Right cardiac atrium (tissue), 5 donors: ENCODE results near the gene HMOX2. TPM values are rescaled to one million over a fixed set of nuclear protein-coding genes. Genes with fewer than 3 reads are reported as not detected.

ENCODE experiments used
- ATAC-seq, 2 donors: fragments of 200-7000 bp; cut with Tn5 transposase; one replicate each; pipeline versions ENCODE4 v1.8.0 to v1.9.1; 2020; ENCODE audit warnings: moderate library complexity in 2 of 2, mild to moderate bottlenecking in 1 of 2
- DNase-seq, 3 donors: peaks; one replicate each; pipeline ENCODE4 v3.0.0-alpha.2; 2020
- H3K27ac ChIP-seq: one replicate; pipeline ENCODE4 v1.5.1; 2013; ENCODE audit warnings: mild to moderate bottlenecking, low read length, control low read depth, moderate library complexity
- H3K27me3 ChIP-seq: one replicate; pipeline ENCODE4 v1.6.1; 2013; ENCODE audit not compliant: control insufficient read depth, insufficient read depth
- H3K4me1 ChIP-seq: one replicate; pipeline ENCODE4 v1.6.1; 2013; ENCODE audit warnings: low read length; ENCODE audit not compliant: control insufficient read depth, insufficient read depth
- H3K4me3 ChIP-seq: one replicate; pipeline ENCODE4 v1.5.1; 2013; ENCODE audit warnings: low read length, control low read depth
- H3K9me3 ChIP-seq: one replicate; pipeline ENCODE4 v1.6.1; 2013; ENCODE audit warnings: low read length; ENCODE audit not compliant: control insufficient read depth
- WGBS: extraction: QIAGEN DNeasy Blood & Tissue Kit; methylation state at CpG from one replicate; pipeline ENCODE4 v1.1.7; 2013; 5-methylcytosine and 5-hydroxymethylcytosine counted together
- intact Hi-C, 4 donors: fragments of 100-400 bp; cut with DNase I; formaldehyde crosslinking; loops; one replicate each; pipeline versions ENCODE4 v1.11.0 to v1.14.0; 2022 to 2023
- polyA plus RNA-seq: library from polyadenylated mRNA; stranded (reverse); fragments of 200-250 nt; gene quantifications from one replicate; pipeline ENCODE4 v1.2.3, GENCODE V29; 2013
- total RNA-seq, 4 donors: library from RNA; stranded (reverse); fragmentation: NEBNext Ultra II Directional; extraction: Animal tissue kit (Norgen Biotek cat#: 25700); gene quantifications; one replicate each; pipeline ENCODE4 v1.2.1, GENCODE V29; 2021
- donor health status: healthy with polysubstance abuse.
- donor health status: DM: no; HTN: yes; CAD: no.
- donor health status: DM: no; HTN: no; CAD: no.
- donor health status: DM: no; HTN: yes; CAD: no; lungs with severe emphysema.
- donor health status: DM: yes; HTN: yes; CAD: no.

Gene HMOX2
- total and polyA plus RNA-seq, 5 donors = 89.6 to 109 (median 93.7) TPM

GRCh38 chr16:4513086-4513860, 37.1 kb downstream of the HMOX2 start:
- intact Hi-C loops = loop anchor here in 3 of 4 donors (5.0 to 10.0 kb wide), 3 partner anchors 34 to 102 kb away; partner anchors contain the start of gene UBALD1 (in 1 of the 3)
- DNase-seq (peak in 2 of 3 donors; percentile 29 to 66), ATAC-seq (peak; percentile 12 to 25)
- 80% methylated on average over 19 of the region's 19 CpGs for WGBS
- Histone ChIP-seq H3K9me3 (no peaks in the 10 kb centered on the region), H3K27ac (no peak overlapping the region), H3K4me3 (no peak overlapping the region), H3K27me3 (no peaks in the 10 kb centered on the region), H3K4me1 (peaks cover 16% of the 10 kb centered on the region)

GRCh38 chr16:4513881-4514280, 37.7 kb downstream of the HMOX2 start:
- Histone ChIP-seq H3K27me3 (no peaks in the 10 kb centered on the region), H3K4me1 (peaks cover 16% of the 10 kb centered on the region), H3K27ac (no peak overlapping the region), H3K4me3 (no peak overlapping the region), H3K9me3 (no peaks in the 10 kb centered on the region)
- intact Hi-C loops = loop anchor here in 3 of 4 donors (5.0 to 10.0 kb wide), 3 partner anchors 33 to 101 kb away; partner anchors contain the start of gene UBALD1 (in 1 of the 3)
- DNase-seq (no peak), ATAC-seq (no peak)
- 94% methylated on average over 7 of the region's 7 CpGs for WGBS

DNA sequence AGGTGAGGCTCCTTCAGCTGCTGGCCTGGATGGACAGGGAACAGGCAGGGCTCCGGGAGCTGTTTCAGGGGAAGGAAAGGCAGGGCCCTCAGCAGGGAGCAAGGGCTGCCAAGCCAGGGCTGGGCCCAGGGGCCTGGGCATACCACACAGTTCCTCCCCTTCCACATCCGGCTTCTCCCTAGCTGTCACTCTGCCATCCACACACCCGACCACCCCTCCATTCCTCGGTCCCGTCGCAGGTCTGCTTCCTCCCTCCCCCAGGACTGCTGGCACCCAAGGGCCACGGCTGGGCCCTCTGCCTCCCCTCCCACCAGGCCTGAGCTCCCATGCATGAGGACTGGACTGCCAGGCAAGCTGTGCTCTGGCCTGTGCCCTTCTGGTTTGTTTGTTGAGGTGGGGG, 38.4 kb downstream of the HMOX2 start:
- peak overlapping the region; percentile 19 for H3K27ac ChIP-seq
- H3K4me3 ChIP-seq = no peak overlapping the region
- intact Hi-C loops = loop anchor here in 3 of 4 donors (5.0 to 10.0 kb wide), 3 partner anchors 33 to 100 kb away; partner anchors contain the start of gene UBALD1 (in 1 of the 3)
- H3K4me1 ChIP-seq = peaks cover 17% of the 10 kb centered on the region
- H3K9me3 ChIP-seq = no peaks in the 10 kb centered on the region
- ATAC-seq (peak; percentile 41 to 51), DNase-seq (peak in 2 of 3 donors; percentile 39 to 73)
- H3K27me3 ChIP-seq = no peaks in the 10 kb centered on the region
- WGBS = 36% methylated on average over 7 of the region's 7 CpGs

GRCh38 chr16:4515611-4516233, 39.5 kb downstream of the HMOX2 start:
- DNase-seq (no peak), ATAC-seq (peak in 1 of 2 donors; percentile 13)
- intact Hi-C loops = loop anchor here in 2 of 4 donors (10.0 kb wide), 2 partner anchors 69 to 99 kb away; partner anchors contain the start of gene UBALD1 (in 1 of the 2)
- H3K4me1 ChIP-seq = peaks cover 17% of the 10 kb centered on the region
- H3K27me3 ChIP-seq = no peaks in the 10 kb centered on the region
- H3K27ac ChIP-seq = peak overlapping the region; percentile 46
- WGBS = 36% methylated on average over 5 of the region's 5 CpGs
- H3K4me3 ChIP-seq = no peak overlapping the region
- no peaks in the 10 kb centered on the region for H3K9me3 ChIP-seq

GRCh38 chr16:4517812-4518680, 41.8 kb downstream of the HMOX2 start:
- 66% methylated on average over 12 of the region's 12 CpGs for WGBS

DNA sequence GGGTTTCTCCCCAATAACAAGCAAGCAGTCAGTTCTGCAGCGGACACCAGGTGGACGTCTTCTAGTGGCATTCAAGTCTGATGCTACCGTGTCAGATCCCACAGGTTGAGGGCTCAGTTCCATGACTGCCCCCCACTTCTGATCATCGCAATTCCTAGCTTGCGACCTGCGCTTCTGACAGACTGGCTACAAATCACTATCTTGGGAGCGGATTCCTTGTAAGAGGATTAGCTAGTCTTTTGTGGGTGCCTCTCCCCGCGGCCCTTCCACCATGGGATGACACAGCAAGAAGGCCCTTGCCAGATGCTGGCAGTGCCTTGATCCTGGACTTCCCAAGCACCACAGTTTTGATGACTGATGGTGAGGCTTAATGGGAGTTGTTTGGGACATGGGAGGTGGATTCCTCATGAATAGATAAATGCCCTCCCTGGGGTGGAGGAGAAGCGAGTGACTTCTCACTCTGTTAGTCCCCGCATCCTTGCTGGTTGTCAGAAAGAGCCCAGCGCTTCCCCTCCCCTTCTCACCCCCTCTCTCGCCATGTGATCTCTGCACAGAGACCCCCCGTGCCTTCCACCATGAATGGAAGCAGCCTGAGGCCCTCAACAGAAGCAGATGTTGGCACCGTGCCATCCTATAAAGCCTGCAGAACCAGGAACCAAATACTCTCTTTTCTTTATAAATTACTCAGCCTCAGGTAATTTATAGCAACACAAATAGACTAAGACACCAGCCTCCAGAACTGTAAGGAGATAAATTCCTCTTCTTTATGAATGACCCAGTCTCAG, 43.3 kb downstream of the HMOX2 start:
- WGBS = 88% methylated on average over 15 of the region's 15 CpGs
- peaks cover 18% of the 10 kb centered on the region for H3K4me1 ChIP-seq
- no peaks in the 10 kb centered on the region for H3K27me3 ChIP-seq
- H3K27ac ChIP-seq = no peak overlapping the region
- H3K4me3 ChIP-seq = no peak overlapping the region
- intact Hi-C loops = loop anchor here in 2 of 4 donors (10.0 kb wide), 2 partner anchors 65 to 95 kb away; partner anchors contain the start of gene UBALD1 (in 1 of the 2)
- DNase-seq (no peak), ATAC-seq (no peak)
- no peaks in the 10 kb centered on the region for H3K9me3 ChIP-seq

More at GRCh38 chr16:4517812-4518680, 41.8 kb downstream of the HMOX2 start:
- ATAC-seq (peak in 1 of 2 donors; percentile 8), DNase-seq (no peak)
- no peaks in the 10 kb centered on the region for H3K27me3 ChIP-seq
- H3K4me1 ChIP-seq = peaks cover 16% of the 10 kb centered on the region
- H3K27ac ChIP-seq = no peak overlapping the region
- no peaks in the 10 kb centered on the region for H3K9me3 ChIP-seq
- intact Hi-C loops = loop anchor here in 2 of 4 donors (10.0 kb wide), 2 partner anchors 67 to 97 kb away; partner anchors contain the start of gene UBALD1 (in 1 of the 2)
- no peak overlapping the region for H3K4me3 ChIP-seq

- H3K27ac ChIP-seq = no peak overlapping the region
- ATAC-seq = no peak
- intact Hi-C loops = no loop called here
- no peaks in the 10 kb centered on the region for H3K9me3 ChIP-seq
- no peak for DNase-seq
- no peak overlapping the region for H3K4me3 ChIP-seq
- 82% methylated on average over 7 of the region's 7 CpGs for WGBS
- H3K27me3 ChIP-seq = no peaks in the 10 kb centered on the region
- H3K4me1 ChIP-seq = peaks cover 19% of the 10 kb centered on the region
These were observed 44.7 kb downstream of the HMOX2 start for GRCh38 chr16:4520913-4521312.

GRCh38 chr16:4522051-4522581, 45.9 kb downstream of the HMOX2 start:
- Histone ChIP-seq H3K9me3 (no peaks in the 10 kb centered on the region), H3K4me3 (no peak overlapping the region), H3K27ac (peak overlapping the region; percentile 57), H3K4me1 (peaks cover 22% of the 10 kb centered on the region), H3K27me3 (no peaks in the 10 kb centered on the region)
- ATAC-seq (peak; percentile 29 to 43), DNase-seq (peak; percentile 65 to 85 (median 76))
- 43% methylated on average over 8 of the region's 8 CpGs for WGBS
- intact Hi-C loops = no loop called here

GRCh38 chr16:4523686-4524085, 47.5 kb downstream of the HMOX2 start:
- H3K4me3 ChIP-seq = no peak overlapping the region
- peak overlapping the region; percentile 12 for H3K27ac ChIP-seq
- ATAC-seq = no peak
- DNase-seq = no peak
- no peaks in the 10 kb centered on the region for H3K9me3 ChIP-seq
- WGBS = 88% methylated on average over 4 of the region's 4 CpGs
- intact Hi-C loops = no loop called here
- peaks cover 22% of the 10 kb centered on the region for H3K4me1 ChIP-seq
- no peaks in the 10 kb centered on the region for H3K27me3 ChIP-seq

DNA sequence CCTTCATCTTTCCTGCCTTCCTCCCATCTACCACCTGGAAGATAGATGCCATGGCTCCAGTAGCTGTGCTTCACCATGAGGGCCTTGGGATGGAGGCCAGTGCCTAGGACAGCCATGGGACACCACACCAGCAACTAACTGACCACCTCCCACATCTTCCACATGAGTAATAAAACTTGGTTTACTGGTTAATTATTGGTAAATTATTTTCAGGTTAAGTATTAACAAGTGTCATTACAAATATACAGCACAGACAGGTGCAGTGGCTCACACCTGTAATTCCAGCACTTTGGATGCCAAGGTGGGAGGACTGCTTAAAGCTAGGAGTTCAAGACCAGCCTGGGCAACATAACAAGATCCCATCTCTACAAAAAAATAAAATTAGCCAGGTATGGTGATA, 48.4 kb downstream of the HMOX2 start:
- ATAC-seq = no peak
- H3K9me3 ChIP-seq = no peaks in the 10 kb centered on the region
- intact Hi-C loops = no loop called here
- H3K27me3 ChIP-seq = no peaks in the 10 kb centered on the region
- peaks cover 21% of the 10 kb centered on the region for H3K4me1 ChIP-seq
- H3K4me3 ChIP-seq = no peak overlapping the region
- no peak for DNase-seq
- H3K27ac ChIP-seq = no peak overlapping the region
